OCI-LY7 (cell line): ENCODE measurements around the gene CDHR2. TPM values are rescaled to one million over a fixed set of nuclear protein-coding genes. Genes with fewer than 3 reads are reported as not detected.

Source experiments
- BruUV-seq: library from RNA; stranded (reverse); fragments of 400-500 nt; replicated peaks from 2 replicates; lab custom pipeline; 2021; lab: Mats Ljungman, UMichigan
- CTCF ChIA-PET: fragments of 300-600 bp; sonication (Branson Sonifier 250); formaldehyde crosslinking; loops from one replicate; lab custom pipeline; 2022; ENCODE audit warnings: antibody characterized with exemption; ENCODE audit not compliant: unreplicated experiment; lab: Charles Lee
- POLR2A ChIA-PET: fragments of 300-600 bp; sonication (Branson Sonifier 250); formaldehyde crosslinking; loops from one replicate; lab custom pipeline; 2022; ENCODE audit warnings: antibody characterized with exemption; lab: Charles Lee
- DNase-seq: peaks from one replicate; pipeline ENCODE4 v3.0.0-alpha.2; 2015; ENCODE audit warnings: low spot score
- H2AFZ ChIP-seq: fragments of 200-600 bp; sonication (generic), shearing (Covaris generic); 2 replicates; pipeline ENCODE4 v1.6.1; 2014; ENCODE audit warnings: mild to moderate bottlenecking, antibody characterized with exemption, low read length, moderate library complexity
- H3K27ac ChIP-seq: fragments of 200-600 bp; sonication (generic); 2 replicates; pipeline ENCODE4 v1.5.1; 2014; ENCODE audit warnings: mixed run types, low read depth, mild to moderate bottlenecking, moderate library complexity, low read length, inconsistent platforms; ENCODE audit not compliant: poor library complexity, severe bottlenecking
- H3K36me3 ChIP-seq: fragments of 200-600 bp; sonication (generic); 2 replicates; pipeline ENCODE4 v1.6.1; 2014; ENCODE audit warnings: mild to moderate bottlenecking, antibody characterized with exemption, low read length, moderate library complexity, mixed read lengths; ENCODE audit not compliant: insufficient read depth
- H3K4me1 ChIP-seq: fragments of 200-600 bp; sonication (generic); 2 replicates; pipeline ENCODE4 v1.5.1; 2014; ENCODE audit warnings: mild to moderate bottlenecking, low read length; ENCODE audit not compliant: insufficient read depth, poor library complexity, severe bottlenecking
- H3K4me2 ChIP-seq: fragments of 200-600 bp; sonication (generic); 2 replicates; pipeline ENCODE4 v1.6.1; 2014; ENCODE audit warnings: mild to moderate bottlenecking, low read length
- H3K4me3 ChIP-seq: fragments of 200-600 bp; sonication (generic); 2 replicates; pipeline ENCODE4 v1.5.1; 2014; ENCODE audit warnings: mild to moderate bottlenecking, low read depth, low read length; ENCODE audit not compliant: poor library complexity, severe bottlenecking
- H3K79me2 ChIP-seq: fragments of 200-600 bp; sonication (generic); 2 replicates; pipeline ENCODE4 v1.6.1; 2016; ENCODE audit warnings: low read depth, mild to moderate bottlenecking, low read length, moderate library complexity, mixed read lengths; ENCODE audit not compliant: insufficient read depth
- H3K9me2 ChIP-seq: fragments of 200-600 bp; sonication (generic); 2 replicates; pipeline ENCODE4 v1.6.1; 2016; ENCODE audit warnings: mild to moderate bottlenecking, low read length, mixed read lengths; ENCODE audit not compliant: insufficient read depth
- H3K9me3 ChIP-seq: fragments of 200-600 bp; sonication (generic); 2 replicates; pipeline ENCODE4 v1.6.1; 2014; ENCODE audit warnings: mild to moderate bottlenecking, mixed run types, low read length, mixed read lengths
- H4K20me1 ChIP-seq: fragments of 200-600 bp; sonication (generic); 2 replicates; pipeline ENCODE4 v1.6.1; 2014; ENCODE audit warnings: mild to moderate bottlenecking, antibody characterized with exemption, low read length, moderate library complexity, mixed read lengths; ENCODE audit not compliant: insufficient read depth
- CTCF ChIP-seq: fragments of 200-600 bp; sonication (generic); conservative IDR thresholded peaks from 2 replicates; pipeline ENCODE4 v1.5.1; 2014; ENCODE audit warnings: mild to moderate bottlenecking, antibody characterized with exemption, low read length, moderate library complexity, mixed read lengths
- EZH2phosphoT487 ChIP-seq: fragments of 200-600 bp; sonication (generic); IDR thresholded peaks from 2 replicates; pipeline ENCODE4 v1.6.1; 2018; ENCODE audit warnings: low read depth, borderline replicate concordance, mild to moderate bottlenecking, mixed run types, antibody characterized with exemption, low read length, moderate library complexity, mixed read lengths
- intact Hi-C: fragments of 100-400 bp; cut with micrococcal nuclease; formaldehyde crosslinking; loops from one replicate; pipeline ENCODE4 v1.10.0; 2022; ENCODE audit not compliant: unreplicated experiment
- total RNA-seq, 2 experiments: library from RNA; depleted of rRNA in 1 of 2; stranded (reverse); fragments of >200 nt in 1 of 2; shearing (Covaris generic) in 1 of 2; gene quantifications; 2 replicates each; pipeline ENCODE4 v1.2.3, GENCODE V29; 2014 to 2022

Gene CDHR2
- total RNA-seq, 2 experiments from 2014 or later, result 0.25 to 3.8 TPM

DNA sequence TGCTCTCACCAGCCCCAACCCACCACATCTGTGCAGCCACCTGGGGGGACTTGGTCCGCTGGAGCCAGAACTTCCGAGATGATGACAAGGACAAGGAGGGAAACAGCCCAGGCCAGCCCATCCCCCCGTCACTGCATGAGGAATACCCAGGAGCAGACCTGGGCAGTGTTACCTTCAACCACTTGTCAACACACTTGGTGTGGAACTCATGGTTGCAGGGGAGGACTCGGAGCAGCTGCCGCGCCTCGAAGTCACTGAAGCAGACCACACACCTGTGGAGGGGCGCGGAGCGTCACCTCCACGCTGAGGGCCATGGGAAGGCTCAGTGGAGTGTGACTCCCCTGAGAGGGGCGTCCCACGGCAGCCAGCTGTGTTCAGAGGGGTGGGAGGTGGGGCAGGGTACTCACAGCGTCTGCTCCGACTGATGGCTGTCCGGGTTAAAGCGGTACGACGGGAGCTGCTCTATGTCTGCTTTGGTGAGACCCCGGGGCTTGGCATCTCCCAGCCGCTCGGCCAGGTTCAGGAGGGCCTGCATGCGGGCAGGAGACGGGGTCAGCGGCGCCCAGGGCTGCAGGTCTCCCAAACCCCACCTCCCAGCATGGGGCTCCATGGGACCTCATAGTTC lies 19.9 kb upstream of the CDHR2 start:
- CTCF ChIA-PET, result interaction anchor here (0.7 to 1.2 kb wide), 2 partner anchors 82 to 113 kb away, joined by 3 to 6 read pairs; partner anchors contain the start of genes CLTB and FAF2
- Histone ChIP-seq H4K20me1 (0 out of 2 replicates have a peak, but pooled peaks cover 7% of the 10 kb centered on the region), H3K79me2 (peaks cover 35% of the 10 kb centered on the region), H3K9me3 (no peaks in the 10 kb centered on the region), H2AFZ (no peak overlapping the region), H3K4me1 (peaks cover 78% of the 10 kb centered on the region), H3K4me2 (peak overlapping the region; percentile 96), H3K9me2 (no peaks in the 10 kb centered on the region), H3K27ac (peak overlapping the region; percentile 99), H3K4me3 (peak overlapping the region; percentile 65), H3K36me3 (peaks cover 77% of the 10 kb centered on the region)
- intact Hi-C loops, result loop anchor here (1.0 to 2.0 kb wide), 2 partner anchors 14 to 80 kb away; partner anchors contain the start of gene FAF2
- DNase-seq, result peak; percentile 96
- TF ChIP-seq CTCF (no peak), EZH2phosphoT487 (no peak)
- no TSS peak for BruUV-seq
- POLR2A ChIA-PET, result interaction anchor here (0.8 to 2.6 kb wide), 5 partner anchors 9 to 453 kb away, joined by 3 to 24 read pairs (median 3); partner anchors contain the start of genes FAF2 and RNF44

DNA sequence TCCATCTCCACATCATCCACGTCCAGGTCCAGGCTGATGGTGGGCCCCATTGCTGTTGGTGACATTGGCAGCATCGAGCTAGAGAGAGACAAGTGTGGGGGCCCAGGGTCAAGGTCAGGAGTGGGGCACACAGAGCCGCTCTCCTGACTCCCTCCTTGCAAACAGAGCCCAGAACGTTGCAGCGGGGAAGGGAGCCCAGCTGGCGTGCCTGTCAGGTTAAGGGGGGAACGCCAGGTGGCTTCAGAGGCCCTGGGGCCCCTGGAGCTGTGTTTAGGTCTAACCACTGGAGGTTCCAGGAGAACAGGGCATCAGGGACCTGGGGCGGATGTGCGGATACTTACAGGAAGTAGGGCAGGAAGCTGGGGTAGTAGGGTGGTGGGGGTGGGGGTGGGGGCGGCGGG lies 19.4 kb upstream of the CDHR2 start:
- no peak for TF ChIP-seq CTCF
- no peak for TF ChIP-seq EZH2phosphoT487
- DNase-seq, result peak; percentile 96
- Histone ChIP-seq H3K9me2 (no peaks in the 10 kb centered on the region), H3K4me2 (peak overlapping the region; percentile 96), H3K9me3 (no peaks in the 10 kb centered on the region), H3K79me2 (peaks cover 40% of the 10 kb centered on the region), H3K27ac (peak overlapping the region; percentile 99), H2AFZ (no peak overlapping the region), H3K4me3 (peak overlapping the region; percentile 65), H4K20me1 (0 out of 2 replicates have a peak, but pooled peaks cover 7% of the 10 kb centered on the region), H3K36me3 (peaks cover 82% of the 10 kb centered on the region), H3K4me1 (peaks cover 82% of the 10 kb centered on the region)
- POLR2A ChIA-PET, result interaction anchor here (0.6 to 2.4 kb wide), 6 partner anchors 11 to 452 kb away, joined by 3 to 10 read pairs (median 3); partner anchors contain the start of gene FAF2
- intact Hi-C loops, result loop anchor here (1.0 to 10.0 kb wide), 3 partner anchors 14 to 475 kb away; partner anchors contain the start of genes FAF2 and UIMC1
- BruUV-seq, result no TSS peak
- CTCF ChIA-PET, result interaction anchor here (1.2 kb wide), 1 partner anchor 82 kb away, joined by 6 read pairs; the partner anchor contains the start of gene FAF2
